Ishikawa (cell line): Measurements from ENCODE around the gene CRTC1.

ENCODE experiments used
- CEBPB ChIP-seq: IDR thresholded peaks from 2 replicates; pipeline ENCODE4 v1.6.1; 2012
- CREB1 ChIP-seq: IDR thresholded peaks from 2 replicates; pipeline ENCODE4 v1.6.1; 2012; ENCODE audit warnings: low read depth
- EGR1 ChIP-seq: IDR thresholded peaks from 2 replicates; pipeline ENCODE4 v1.6.1; 2012
- EP300 ChIP-seq: IDR thresholded peaks from 2 replicates; pipeline ENCODE4 v1.6.1; 2012; ENCODE audit warnings: borderline replicate concordance
- FOXM1 ChIP-seq: IDR thresholded peaks from 2 replicates; pipeline ENCODE4 v1.6.1; 2012; ENCODE audit warnings: low read depth, borderline replicate concordance
- MAX ChIP-seq: IDR thresholded peaks from 2 replicates; pipeline ENCODE4 v1.6.1; 2012
- NFIC ChIP-seq: IDR thresholded peaks from 2 replicates; pipeline ENCODE4 v1.6.1; 2012
- RAD21 ChIP-seq: IDR thresholded peaks from 2 replicates; pipeline ENCODE4 v1.6.1; 2012; ENCODE audit warnings: low read depth
- TAF1 ChIP-seq: IDR thresholded peaks from 2 replicates; pipeline ENCODE4 v1.6.1; 2012; ENCODE audit warnings: low read depth, mild to moderate bottlenecking
- TCF12 ChIP-seq: IDR thresholded peaks from 2 replicates; pipeline ENCODE4 v1.6.1; 2012; ENCODE audit warnings: low read depth
- USF1 ChIP-seq: IDR thresholded peaks from 2 replicates; pipeline ENCODE4 v1.6.1; 2012
- YY1 ChIP-seq: IDR thresholded peaks from 2 replicates; pipeline ENCODE4 v1.6.1; 2012; ENCODE audit warnings: low read depth
- ZBTB7A ChIP-seq: IDR thresholded peaks from 2 replicates; pipeline ENCODE4 v1.6.1; 2012; ENCODE audit warnings: low read depth
- TF ChIP-seq, protein P1 (sequence below): IDR thresholded peaks from 2 replicates; pipeline ENCODE4 v1.6.1; 2012; ENCODE audit warnings: low read depth, mild to moderate bottlenecking

DNA sequence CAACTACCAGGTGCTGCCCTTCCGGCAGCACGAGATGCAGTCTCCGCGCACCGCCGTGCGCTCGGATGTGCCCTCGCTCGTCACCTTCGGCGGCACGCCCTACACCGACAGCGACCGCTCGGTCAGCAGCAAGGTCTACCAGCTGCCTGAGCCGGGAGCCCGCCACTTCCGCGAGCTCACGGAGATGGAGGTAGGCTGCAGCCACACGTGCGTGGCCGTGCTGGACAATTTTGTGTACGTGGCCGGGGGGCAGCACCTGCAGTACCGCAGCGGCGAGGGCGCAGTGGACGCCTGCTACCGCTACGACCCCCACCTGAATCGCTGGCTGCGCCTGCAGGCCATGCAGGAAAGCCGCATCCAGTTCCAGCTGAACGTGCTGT, 15.2 kb upstream of the CRTC1 start:
- TF ChIP-seq TAF1 (no peak), EP300 (no peak), FOXM1 (no peak), TCF12 (no peak), USF1 (no peak), MAX (no peak), CREB1 (no peak), ZBTB7A (no peak), RAD21 (no peak), CEBPB (no peak), NFIC (no peak), YY1 (no peak), EGR1 (no peak)
- TF ChIP-seq, protein P1, sequence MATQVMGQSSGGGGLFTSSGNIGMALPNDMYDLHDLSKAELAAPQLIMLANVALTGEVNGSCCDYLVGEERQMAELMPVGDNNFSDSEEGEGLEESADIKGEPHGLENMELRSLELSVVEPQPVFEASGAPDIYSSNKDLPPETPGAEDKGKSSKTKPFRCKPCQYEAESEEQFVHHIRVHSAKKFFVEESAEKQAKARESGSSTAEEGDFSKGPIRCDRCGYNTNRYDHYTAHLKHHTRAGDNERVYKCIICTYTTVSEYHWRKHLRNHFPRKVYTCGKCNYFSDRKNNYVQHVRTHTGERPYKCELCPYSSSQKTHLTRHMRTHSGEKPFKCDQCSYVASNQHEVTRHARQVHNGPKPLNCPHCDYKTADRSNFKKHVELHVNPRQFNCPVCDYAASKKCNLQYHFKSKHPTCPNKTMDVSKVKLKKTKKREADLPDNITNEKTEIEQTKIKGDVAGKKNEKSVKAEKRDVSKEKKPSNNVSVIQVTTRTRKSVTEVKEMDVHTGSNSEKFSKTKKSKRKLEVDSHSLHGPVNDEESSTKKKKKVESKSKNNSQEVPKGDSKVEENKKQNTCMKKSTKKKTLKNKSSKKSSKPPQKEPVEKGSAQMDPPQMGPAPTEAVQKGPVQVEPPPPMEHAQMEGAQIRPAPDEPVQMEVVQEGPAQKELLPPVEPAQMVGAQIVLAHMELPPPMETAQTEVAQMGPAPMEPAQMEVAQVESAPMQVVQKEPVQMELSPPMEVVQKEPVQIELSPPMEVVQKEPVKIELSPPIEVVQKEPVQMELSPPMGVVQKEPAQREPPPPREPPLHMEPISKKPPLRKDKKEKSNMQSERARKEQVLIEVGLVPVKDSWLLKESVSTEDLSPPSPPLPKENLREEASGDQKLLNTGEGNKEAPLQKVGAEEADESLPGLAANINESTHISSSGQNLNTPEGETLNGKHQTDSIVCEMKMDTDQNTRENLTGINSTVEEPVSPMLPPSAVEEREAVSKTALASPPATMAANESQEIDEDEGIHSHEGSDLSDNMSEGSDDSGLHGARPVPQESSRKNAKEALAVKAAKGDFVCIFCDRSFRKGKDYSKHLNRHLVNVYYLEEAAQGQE = no peak
